Nephron progenitor cell (in vitro differentiated cells): ENCODE data around the gene ACADL.

Source experiments
- DNase-seq: peaks from one replicate; pipeline ENCODE4 v3.0.0; 2021
- H3K27ac Mint-ChIP-seq: 2 replicates; pipeline ENCODE4 v1.8.0; 2021; ENCODE audit warnings: mild to moderate bottlenecking, moderate library complexity, mixed read lengths
- H3K27me3 Mint-ChIP-seq: 2 replicates; pipeline ENCODE4 v1.8.0; 2021; ENCODE audit warnings: mild to moderate bottlenecking, low read depth, mixed read lengths; ENCODE audit not compliant: poor library complexity
- H3K36me3 Mint-ChIP-seq: 2 replicates; pipeline ENCODE4 v1.8.0; 2021; ENCODE audit warnings: low read depth, mixed read lengths
- H3K4me1 Mint-ChIP-seq: 2 replicates; pipeline ENCODE4 v1.8.0; 2021; ENCODE audit warnings: mixed read lengths
- H3K4me3 Mint-ChIP-seq: 2 replicates; pipeline ENCODE4 v1.8.0; 2021; ENCODE audit warnings: mild to moderate bottlenecking, moderate library complexity, mixed read lengths
- H3K9me3 Mint-ChIP-seq: 2 replicates; pipeline ENCODE4 v1.8.0; 2021; ENCODE audit warnings: mild to moderate bottlenecking, moderate library complexity, mixed read lengths
- TF ChIP-seq, protein P1 (sequence below): fragments of 200-600 bp; sonication (generic); IDR thresholded peaks from 2 replicates; pipeline ENCODE4 v1.5.0; 2021; ENCODE audit warnings: antibody characterized with exemption

ACADL gene

DNA sequence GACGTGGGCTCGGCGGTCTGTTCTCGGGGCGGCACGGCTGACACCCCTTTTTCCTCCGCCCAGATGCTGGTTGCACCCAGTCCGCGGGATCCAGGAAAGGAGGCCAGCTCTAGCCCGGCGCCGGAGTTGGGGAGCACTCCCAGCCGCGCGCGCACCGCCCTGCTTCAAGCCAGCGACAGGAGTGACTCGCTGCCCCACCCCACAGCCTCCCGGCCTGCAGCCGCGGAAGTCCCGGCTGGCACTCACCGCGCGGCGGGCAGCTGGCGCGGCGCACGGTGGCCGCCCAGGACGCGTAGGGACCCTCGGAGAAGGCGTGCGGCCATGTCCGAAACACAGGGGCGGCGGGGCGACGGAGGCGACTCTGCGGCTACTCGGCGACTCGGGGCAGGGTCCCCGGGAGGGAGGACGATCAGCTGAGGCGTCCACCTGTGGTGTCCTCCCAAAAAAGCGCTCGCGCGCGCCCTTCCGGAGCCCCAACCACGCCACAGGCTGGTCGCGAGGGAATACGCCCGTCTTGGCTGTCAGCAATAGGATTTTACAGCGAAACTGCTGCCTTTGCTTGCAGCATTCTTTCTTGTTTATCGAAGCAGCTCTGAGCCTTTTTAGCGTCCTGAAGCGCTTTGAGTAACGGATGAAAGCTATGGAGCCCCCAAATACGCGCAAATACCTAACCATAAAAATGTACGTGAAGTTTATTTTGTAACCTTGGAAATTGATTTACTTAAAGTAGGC is at the start of gene ACADL:
TSS of gene ACADL (minus strand) at position 507 of the 732 bp plus-strand sequence. CDS start at position 323, 184 bp downstream.
- Mint-ChIP-seq H3K27me3 (peaks cover 77% of the 10 kb centered on the region), H3K4me3 (peak within 1 kb of the TSS; percentile 69), H3K9me3 (no peaks in the 10 kb centered on the region), H3K36me3 (no peaks in the 10 kb centered on the region), H3K4me1 (no peaks in the 10 kb centered on the region), H3K27ac (no peak within 1 kb of the TSS)
- TF ChIP-seq, protein P1, sequence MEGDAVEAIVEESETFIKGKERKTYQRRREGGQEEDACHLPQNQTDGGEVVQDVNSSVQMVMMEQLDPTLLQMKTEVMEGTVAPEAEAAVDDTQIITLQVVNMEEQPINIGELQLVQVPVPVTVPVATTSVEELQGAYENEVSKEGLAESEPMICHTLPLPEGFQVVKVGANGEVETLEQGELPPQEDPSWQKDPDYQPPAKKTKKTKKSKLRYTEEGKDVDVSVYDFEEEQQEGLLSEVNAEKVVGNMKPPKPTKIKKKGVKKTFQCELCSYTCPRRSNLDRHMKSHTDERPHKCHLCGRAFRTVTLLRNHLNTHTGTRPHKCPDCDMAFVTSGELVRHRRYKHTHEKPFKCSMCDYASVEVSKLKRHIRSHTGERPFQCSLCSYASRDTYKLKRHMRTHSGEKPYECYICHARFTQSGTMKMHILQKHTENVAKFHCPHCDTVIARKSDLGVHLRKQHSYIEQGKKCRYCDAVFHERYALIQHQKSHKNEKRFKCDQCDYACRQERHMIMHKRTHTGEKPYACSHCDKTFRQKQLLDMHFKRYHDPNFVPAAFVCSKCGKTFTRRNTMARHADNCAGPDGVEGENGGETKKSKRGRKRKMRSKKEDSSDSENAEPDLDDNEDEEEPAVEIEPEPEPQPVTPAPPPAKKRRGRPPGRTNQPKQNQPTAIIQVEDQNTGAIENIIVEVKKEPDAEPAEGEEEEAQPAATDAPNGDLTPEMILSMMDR, result no peak
- DNase-seq, result peak; percentile 76

GRCh38 chr2:210271300-210271699 is 46.1 kb upstream of the ACADL start:
- H3K4me1 Mint-ChIP-seq, result no peaks in the 10 kb centered on the region
- H3K9me3 Mint-ChIP-seq, result no peaks in the 10 kb centered on the region
- no peak overlapping the region for H3K4me3 Mint-ChIP-seq
- H3K36me3 Mint-ChIP-seq, result no peaks in the 10 kb centered on the region
- TF ChIP-seq, protein P1, result no peak
- DNase-seq, result no peak
- H3K27ac Mint-ChIP-seq, result no peak overlapping the region
- H3K27me3 Mint-ChIP-seq, result peaks cover 3% of the 10 kb centered on the region

- Mint-ChIP-seq H3K4me3 (no peak overlapping the region), H3K27ac (no peak overlapping the region), H3K4me1 (no peaks in the 10 kb centered on the region)
Observed at GRCh38 chr2:210269148-210269547, 43.9 kb upstream of the ACADL start.

GRCh38 chr2:210268281-210268680 is 43.0 kb upstream of the ACADL start:
- H3K4me3 Mint-ChIP-seq, result no peak overlapping the region
- no peaks in the 10 kb centered on the region for H3K27me3 Mint-ChIP-seq
- H3K27ac Mint-ChIP-seq, result no peak overlapping the region
- no peak for DNase-seq
- no peaks in the 10 kb centered on the region for H3K36me3 Mint-ChIP-seq
- TF ChIP-seq, protein P1, result no peak
- H3K4me1 Mint-ChIP-seq, result no peaks in the 10 kb centered on the region
- H3K9me3 Mint-ChIP-seq, result no peaks in the 10 kb centered on the region

More at GRCh38 chr2:210269148-210269547, 43.9 kb upstream of the ACADL start:
- TF ChIP-seq, protein P1, result no peak
- Mint-ChIP-seq H3K36me3 (no peaks in the 10 kb centered on the region), H3K9me3 (no peaks in the 10 kb centered on the region), H3K27me3 (no peaks in the 10 kb centered on the region)
- DNase-seq, result no peak

DNA sequence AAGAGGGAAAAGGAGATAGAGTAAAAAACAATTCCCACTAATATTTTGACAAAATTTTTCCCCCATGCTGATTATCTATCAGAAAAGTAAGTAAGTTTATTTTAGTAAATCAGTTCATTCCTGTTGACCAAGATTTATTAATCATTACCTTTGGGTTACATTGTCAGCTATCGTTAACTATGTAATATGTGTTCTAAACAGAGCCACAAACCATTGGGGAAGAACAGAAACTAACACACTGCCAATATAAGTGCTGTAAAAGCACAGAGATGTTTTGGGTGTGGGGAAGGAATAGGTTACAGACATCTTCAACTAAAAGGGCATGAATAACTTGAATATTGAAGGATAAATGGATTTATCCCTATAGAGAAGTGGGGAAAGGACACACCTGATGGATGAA is 42.5 kb upstream of the ACADL start:
- no peak overlapping the region for H3K4me3 Mint-ChIP-seq
- H3K36me3 Mint-ChIP-seq, result no peaks in the 10 kb centered on the region
- DNase-seq, result no peak
- no peaks in the 10 kb centered on the region for H3K27me3 Mint-ChIP-seq
- no peaks in the 10 kb centered on the region for H3K9me3 Mint-ChIP-seq
- TF ChIP-seq, protein P1, result no peak
- no peaks in the 10 kb centered on the region for H3K4me1 Mint-ChIP-seq
- no peak overlapping the region for H3K27ac Mint-ChIP-seq

DNA sequence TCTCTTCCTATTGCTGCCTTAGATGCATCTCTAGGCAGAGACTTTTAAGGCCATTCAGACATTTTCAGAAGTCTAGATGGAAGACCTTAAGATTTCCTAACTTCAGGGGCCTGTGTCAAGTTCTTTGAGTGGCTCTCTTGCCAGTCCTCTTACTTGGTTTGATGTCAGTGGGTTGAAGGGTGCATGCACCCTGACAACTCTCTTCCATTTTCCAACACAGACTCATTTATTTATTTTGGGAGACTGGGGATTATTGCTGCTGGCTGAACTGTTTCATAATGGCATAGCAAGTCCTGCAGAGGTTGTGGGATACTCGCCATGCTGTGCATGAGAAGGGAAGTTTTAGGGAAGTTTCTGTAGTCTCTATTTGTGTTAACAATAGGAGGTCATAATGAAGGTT is 39.0 kb upstream of the ACADL start:
- Mint-ChIP-seq H3K4me3 (no peak overlapping the region), H3K27me3 (peaks cover 4% of the 10 kb centered on the region), H3K9me3 (no peaks in the 10 kb centered on the region), H3K27ac (no peak overlapping the region), H3K4me1 (no peaks in the 10 kb centered on the region), H3K36me3 (no peaks in the 10 kb centered on the region)
- TF ChIP-seq, protein P1, result no peak
- DNase-seq, result no peak
